ENCODE results near the gene ZNF302.
"Not testable (repeated sequence)": the region's sequence is repeated elsewhere in the genome, so short reads cannot be mapped to it uniquely, and the experiment has no call there.

ZNF302 gene

DNA sequence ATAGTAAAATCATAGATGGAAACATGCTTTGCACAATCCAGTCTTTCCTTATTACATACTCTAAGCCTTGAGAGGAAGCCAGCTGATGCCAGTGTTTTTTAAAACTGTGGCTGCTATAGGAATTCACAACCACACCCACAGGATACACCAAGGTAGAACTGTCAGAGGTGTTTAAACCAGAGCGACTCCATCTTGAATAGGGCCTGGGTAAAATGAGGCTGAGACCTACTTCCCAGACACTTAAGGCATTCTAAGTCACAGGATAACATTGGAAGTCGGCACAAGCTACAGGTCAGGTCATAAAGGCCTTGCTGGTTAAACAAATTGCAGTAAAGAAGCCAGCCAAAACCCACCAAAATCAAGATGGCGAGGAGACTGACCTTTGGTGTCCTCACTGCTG, 2.2 kb upstream of the ZNF302 start:
- DNase-seq, result no peak

- no peak for DNase-seq
Measured at GRCh38 chr19:34675919-34676318, 1.6 kb upstream of the ZNF302 start.

DNA sequence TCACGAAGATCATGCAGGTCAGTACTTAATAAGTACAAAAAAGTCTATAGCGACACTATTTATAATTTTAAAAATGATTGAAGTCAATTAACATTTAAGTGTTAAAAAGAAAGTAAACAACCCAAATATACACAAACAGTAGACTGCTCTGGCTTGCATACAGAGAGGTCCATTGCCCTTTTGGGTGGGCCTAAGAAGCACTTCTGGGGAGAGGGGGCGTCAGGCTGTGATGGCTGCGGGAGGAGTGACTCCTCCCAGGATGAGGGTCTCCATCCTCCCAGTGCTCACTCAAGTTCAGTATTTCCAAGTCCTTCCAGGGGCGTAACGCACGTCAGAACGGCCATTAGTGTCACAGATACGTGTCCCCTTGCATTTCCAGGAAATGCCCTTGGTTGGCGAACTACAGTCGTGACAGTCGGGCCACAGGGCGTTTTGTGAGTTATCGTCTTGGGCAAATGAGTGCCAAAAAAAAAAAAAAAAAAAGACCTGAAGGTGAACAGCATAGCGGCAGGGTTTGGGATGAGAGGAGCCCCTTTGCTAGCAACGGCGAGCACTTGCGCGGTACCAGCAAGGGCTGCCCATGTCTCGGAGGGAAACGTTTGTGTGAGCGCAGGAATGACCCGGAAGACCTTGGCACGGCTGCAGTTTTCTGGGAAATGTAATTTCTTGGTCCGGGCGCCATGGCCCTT, 637 bp upstream of the ZNF302 start, which contains the start of gene SCGB2B2:
Gene SCGB2B2, minus strand, starts transcription at position 463 of the 689 bp plus-strand sequence. CDS start 82,596 bp downstream, outside the sequence.
- peak; percentile 75 for DNase-seq

DNA sequence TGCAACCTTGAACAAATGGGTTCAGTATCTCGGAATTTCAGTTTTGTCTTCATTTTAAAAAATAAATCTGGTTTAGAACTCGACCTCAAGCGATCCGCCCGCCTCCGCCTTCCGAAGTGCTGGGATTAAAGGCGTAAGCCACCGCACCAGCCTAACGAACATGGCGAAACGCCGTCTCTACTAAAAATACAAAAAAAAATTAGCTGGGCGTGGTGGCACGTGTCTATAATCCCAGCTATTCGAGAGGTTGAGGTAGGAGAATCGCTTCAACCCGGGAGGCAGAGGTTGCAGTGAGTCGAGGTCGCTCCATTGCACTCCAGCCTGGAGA, 571 bp downstream of the ZNF302 start:
- no peak for DNase-seq

DNA sequence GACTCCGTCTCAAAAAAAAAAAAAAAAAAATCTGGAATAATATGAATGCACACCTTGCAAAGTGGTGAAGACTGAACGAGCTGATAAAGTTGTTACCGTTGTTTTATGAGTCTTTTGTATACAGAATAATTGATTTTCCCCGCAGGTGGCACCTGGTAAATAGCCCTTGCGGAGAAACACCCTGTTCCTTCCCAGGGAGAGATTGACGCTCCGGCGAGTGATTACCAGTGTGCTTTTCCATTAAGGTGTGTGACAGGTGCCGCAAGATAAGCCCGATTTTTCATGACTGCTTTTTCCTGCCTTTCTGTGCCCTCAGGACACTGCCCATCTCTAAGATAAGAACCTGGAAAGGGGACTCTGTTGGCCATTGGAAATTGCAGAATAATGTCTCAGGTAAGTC, 943 bp downstream of the ZNF302 start:
- no peak for DNase-seq

GRCh38 chr19:34681478-34681877, 4.0 kb downstream of the ZNF302 start:
- no peak for DNase-seq

- DNase-seq, result not testable (repeated sequence)
Measured at GRCh38 chr19:34685266-34685665, 7.8 kb downstream of the ZNF302 start.

DNA sequence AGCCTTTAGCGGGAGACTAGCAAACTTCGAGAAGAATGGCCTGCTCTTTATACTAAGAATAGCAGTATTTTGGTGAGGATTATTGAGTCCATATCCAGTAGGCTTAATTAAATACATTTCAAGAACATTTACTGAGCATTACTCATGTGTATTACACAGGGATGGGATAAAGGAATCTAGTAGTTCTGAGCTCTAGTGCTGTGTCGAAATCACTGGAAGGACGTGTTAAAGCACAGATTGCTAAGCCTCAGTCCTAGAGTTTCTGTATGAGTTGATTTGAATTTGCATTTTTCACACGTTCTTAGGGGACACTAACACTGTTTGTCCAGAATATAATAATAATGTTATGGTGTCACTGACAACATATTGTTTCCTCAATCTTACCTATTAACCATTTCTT, 9.0 kb downstream of the ZNF302 start:
- DNase-seq, result no peak

GRCh38 chr19:34687348-34687747, 9.9 kb downstream of the ZNF302 start:
- no peak for DNase-seq

- DNase-seq, result no peak
Measured at GRCh38 chr19:34688592-34688991, 11.1 kb downstream of the ZNF302 start.

GRCh38 chr19:34690372-34690771, 12.9 kb downstream of the ZNF302 start:
- no peak for DNase-seq

GRCh38 chr19:34692549-34692948, 15.1 kb downstream of the ZNF302 start:
- DNase-seq, result no peak

DNA sequence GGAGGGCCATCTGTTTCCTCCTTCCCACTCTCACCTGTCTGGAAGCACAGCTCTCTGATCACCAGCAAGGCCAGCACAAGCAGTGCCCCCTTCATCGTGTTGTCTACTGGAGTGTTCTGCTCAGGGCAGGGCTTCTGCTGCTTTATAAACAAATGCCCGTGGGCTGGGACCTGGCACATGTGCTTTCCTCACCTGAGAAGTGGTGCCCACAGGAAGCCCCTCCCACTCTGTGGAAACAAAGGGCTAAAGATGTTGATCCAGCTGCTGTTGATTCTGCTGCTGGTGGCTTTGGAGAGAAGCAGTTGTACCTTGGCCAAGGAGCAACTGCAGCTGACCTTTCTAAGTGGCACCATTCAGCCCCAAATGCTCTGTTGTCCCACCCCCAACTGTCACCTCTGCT, 30.2 kb downstream of the ZNF302 start:
- DNase-seq, result no peak

DNA sequence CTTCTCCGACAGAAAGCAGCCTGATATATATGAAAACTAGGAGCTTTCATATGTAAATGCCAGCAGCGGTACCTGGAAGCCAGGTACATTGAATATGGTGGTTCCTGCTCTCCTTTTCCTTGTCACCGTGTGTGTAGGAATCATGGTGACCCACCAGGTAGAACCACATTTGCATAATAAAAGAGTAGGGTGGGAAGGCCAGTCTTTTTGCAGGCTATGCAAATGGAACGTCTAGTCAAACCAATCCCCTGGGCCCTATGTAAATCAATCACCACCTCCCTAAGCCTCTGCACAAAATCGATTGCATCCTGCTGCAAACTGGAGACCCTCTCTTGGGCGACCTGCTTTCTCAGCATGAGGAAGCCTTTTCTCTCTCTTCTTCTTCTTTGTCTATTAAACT, 34.4 kb downstream of the ZNF302 start:
- no peak for DNase-seq

GRCh38 chr19:34712395-34713261, 35.1 kb downstream of the ZNF302 start:
- peak; percentile 24 for DNase-seq

GRCh38 chr19:34713262-34713637, 35.8 kb downstream of the ZNF302 start:
- DNase-seq, result no peak

DNA sequence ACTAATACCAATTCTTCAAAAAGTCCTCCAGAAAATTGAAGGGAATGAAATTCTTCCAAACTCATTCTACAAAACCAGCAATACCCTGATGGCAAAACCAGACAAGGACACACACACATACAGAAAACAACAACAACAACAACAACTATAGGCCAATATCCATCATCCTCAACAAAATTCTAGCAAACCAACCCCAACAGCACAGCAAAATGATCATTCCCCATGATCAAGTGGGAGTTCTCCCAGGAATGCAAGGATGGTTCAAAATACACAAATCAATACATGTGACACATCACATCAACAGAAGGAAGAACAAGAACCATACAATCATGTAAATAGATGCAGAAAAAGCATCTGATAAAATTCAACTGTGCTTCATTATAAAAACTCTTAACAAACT, 37.9 kb downstream of the ZNF302 start:
- no peak for DNase-seq

- DNase-seq, result no peak
Measured at GRCh38 chr19:34722353-34722752, 44.9 kb downstream of the ZNF302 start.

GRCh38 chr19:34725400-34725799, 47.9 kb downstream of the ZNF302 start:
- no peak for DNase-seq

GRCh38 chr19:34731019-34731829, 53.7 kb downstream of the ZNF302 start:
- DNase-seq, result no peak

DNA sequence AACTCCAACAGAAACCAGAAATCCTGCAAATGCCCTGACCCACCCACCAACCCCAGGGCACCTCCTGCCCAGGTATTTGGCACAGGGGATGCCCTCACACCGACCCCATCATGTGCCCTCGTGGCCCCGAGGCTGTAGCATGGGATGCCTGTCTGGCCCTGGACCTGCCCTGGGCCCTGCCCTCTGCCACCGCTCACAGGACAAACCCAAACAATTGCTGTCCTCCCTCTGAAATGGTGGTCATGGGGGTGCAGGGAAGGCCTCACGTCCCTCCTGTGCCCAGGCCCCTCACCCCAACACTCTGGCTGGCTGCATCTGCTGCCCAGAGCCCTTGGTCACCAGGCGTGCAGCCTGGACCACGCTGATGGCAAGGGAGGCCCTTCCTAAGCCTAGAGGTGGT, 54.5 kb downstream of the ZNF302 start:
- DNase-seq, result no peak

DNA sequence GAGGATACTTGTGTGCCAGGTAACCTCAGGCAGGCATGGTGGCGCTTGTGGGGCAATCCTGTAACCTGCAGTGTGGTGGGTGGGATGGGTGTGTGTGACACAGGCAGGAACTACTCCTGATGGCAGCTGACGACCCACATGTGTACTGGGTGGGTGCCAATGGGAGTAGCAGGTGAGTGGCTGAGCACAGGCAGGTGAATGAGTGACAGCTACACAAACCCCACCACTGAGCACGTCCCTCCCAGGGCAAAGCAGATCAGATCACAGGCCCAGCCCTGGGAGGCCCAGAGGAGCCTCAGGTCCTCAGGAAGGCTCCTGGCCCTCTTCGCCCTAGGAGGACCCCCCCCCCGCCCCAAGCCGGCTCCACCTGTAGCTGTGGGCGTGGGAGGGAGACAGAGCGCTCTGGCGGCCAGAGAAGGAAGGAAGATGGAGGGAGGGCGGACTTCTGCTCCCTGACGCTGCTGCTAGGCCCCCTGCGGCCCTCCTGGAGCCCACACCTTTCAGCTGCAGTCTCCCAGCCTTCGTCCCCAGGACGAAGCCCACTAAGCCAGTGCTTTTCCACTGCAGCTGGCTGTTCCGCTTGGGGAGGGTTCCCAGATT, 55.2 kb downstream of the ZNF302 start:
- DNase-seq, result no peak

DNA sequence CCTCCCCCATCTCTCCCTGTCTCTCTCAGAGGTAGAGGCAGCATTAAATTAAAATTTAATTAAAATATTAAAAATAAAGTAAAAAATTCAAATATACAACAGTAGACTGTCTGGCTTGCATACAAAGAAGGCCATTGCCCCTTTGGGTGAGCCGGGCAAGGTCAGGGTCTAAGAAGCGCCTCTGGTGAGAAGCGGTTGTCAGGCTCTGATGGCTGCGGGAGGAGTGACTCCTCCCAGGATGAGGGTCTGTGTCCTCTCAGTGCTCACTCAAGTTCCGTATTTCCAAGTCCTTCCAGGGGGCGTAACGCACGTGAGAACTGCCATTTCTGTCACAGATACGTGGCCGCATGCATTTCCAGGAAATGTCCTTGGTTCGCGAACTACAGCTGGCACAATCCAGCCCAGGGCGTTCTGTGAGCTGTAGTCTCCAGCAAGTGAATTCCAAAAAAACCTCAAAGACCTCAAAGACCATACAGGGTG, 55.8 kb downstream of the ZNF302 start:
- DNase-seq, result peak; percentile 19

All from NCI-H510A (cell line).